Measurements from ENCODE around the gene STK32B. TPM values are rescaled to one million over a fixed set of nuclear protein-coding genes. Genes with fewer than 3 reads are reported as not detected.

The STK32B gene
- total RNA-seq, 1 experiment from 2014 or later: not detected

DNA sequence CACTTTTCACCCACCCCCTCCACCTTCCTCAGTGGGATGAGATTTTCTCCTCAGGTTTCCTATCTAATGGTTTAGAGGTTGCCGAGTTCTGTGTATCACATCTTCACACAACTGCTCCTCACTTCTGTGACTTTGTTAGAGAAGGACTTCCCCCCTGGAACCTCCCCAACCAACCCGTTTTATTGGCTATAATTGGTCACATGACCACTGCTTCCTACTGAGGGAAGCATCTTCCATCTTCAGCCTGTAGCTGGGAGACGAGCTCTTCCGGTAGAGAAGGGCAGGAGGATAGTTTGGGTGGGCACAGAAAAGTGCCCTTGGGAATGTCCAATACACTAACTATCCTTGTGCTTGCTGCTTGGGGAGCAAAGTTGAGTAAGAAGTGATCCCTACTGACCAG is 90.5 kb downstream of the STK32B start:
- Mint-ChIP-seq H3K27me3 (ENCODE audit: unreplicated experiment) (no peaks in the 10 kb centered on the region), H3K36me3 (ENCODE audit: insufficient read depth, unreplicated experiment) (no peaks in the 10 kb centered on the region), H3K4me3 (ENCODE audit: low read depth, unreplicated experiment) (no peak overlapping the region), H3K4me1 (ENCODE audit: low read depth, unreplicated experiment) (no peaks in the 10 kb centered on the region), H3K27ac (ENCODE audit: unreplicated experiment) (no peak overlapping the region), H3K9me3 (ENCODE audit: low read depth, unreplicated experiment) (peaks cover 18% of the 10 kb centered on the region)
- no TSS peak for BruUV-seq (replicated peaks)
- CTCF ChIA-PET: no interaction called here
- intact Hi-C loops (cut with micrococcal nuclease; ENCODE audit: unreplicated experiment): no loop called here
- TF ChIP-seq CTCF (IDR thresholded peaks at IDR 0.05; ENCODE audit: unreplicated experiment): no peak
- DNase-seq: no peak

DNA sequence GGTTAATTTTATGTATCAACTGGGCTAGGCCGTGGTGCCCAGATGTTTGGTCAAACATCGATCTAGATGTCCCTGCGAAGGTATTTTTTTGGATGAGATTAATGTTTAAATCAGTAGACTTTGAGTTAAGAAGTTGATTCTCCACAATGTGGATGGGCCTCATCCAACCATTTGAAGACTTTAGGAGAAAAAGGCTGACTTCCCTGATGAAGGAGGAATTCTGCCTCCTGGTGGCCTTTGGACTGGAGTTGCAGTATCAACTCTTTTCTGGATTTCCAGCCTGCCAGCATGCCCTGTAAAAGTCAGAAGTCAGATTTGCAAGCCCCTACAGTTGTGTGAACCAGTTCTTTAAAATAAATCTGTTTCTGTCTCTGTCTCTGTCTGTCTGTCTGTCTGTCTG is 91.4 kb downstream of the STK32B start:
- CTCF ChIA-PET: no interaction called here
- intact Hi-C loops (cut with micrococcal nuclease; ENCODE audit: unreplicated experiment): no loop called here
- no TSS peak for BruUV-seq (replicated peaks)
- DNase-seq: no peak
- TF ChIP-seq CTCF (IDR thresholded peaks at IDR 0.05; ENCODE audit: unreplicated experiment): no peak
- Mint-ChIP-seq H3K27me3 (ENCODE audit: unreplicated experiment) (no peaks in the 10 kb centered on the region), H3K27ac (ENCODE audit: unreplicated experiment) (no peak overlapping the region), H3K9me3 (ENCODE audit: low read depth, unreplicated experiment) (peaks cover 18% of the 10 kb centered on the region), H3K4me3 (ENCODE audit: low read depth, unreplicated experiment) (no peak overlapping the region), H3K4me1 (ENCODE audit: low read depth, unreplicated experiment) (no peaks in the 10 kb centered on the region), H3K36me3 (ENCODE audit: insufficient read depth, unreplicated experiment) (no peaks in the 10 kb centered on the region)

DNA sequence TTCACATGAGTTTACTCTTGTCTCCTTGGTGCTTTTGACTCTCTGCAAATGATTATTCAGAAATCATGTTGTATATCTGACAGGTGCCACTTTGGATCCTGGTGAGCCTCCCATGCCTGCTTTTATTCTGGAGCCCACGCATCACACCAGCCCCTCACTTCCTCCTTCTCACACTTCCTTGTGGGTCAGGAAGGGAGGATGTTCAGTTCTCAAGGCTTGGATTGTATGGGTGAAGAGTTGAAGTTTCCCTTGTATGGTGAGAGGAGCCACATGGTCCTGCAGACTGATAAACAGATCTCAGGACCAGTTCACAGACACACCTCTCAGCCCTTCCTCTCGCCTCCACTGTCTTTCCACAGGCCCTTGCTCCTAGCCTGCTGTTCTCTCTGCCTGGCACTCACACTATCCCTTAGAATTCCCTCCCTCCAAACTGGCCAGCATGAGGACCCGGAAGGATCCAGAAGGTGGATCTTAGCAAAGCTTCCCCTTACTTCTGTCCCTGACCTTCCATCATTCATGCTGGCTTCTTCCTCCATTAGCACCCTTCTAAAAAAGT is 92.1 kb downstream of the STK32B start:
- Mint-ChIP-seq H3K4me1 (ENCODE audit: low read depth, unreplicated experiment) (no peaks in the 10 kb centered on the region), H3K4me3 (ENCODE audit: low read depth, unreplicated experiment) (no peak overlapping the region), H3K27ac (ENCODE audit: unreplicated experiment) (no peak overlapping the region), H3K9me3 (ENCODE audit: low read depth, unreplicated experiment) (peaks cover 16% of the 10 kb centered on the region), H3K36me3 (ENCODE audit: insufficient read depth, unreplicated experiment) (no peaks in the 10 kb centered on the region), H3K27me3 (ENCODE audit: unreplicated experiment) (no peaks in the 10 kb centered on the region)
- TF ChIP-seq CTCF (IDR thresholded peaks at IDR 0.05; ENCODE audit: unreplicated experiment): no peak
- intact Hi-C loops (cut with micrococcal nuclease; ENCODE audit: unreplicated experiment): no loop called here
- BruUV-seq (replicated peaks): no TSS peak
- no peak for DNase-seq
- CTCF ChIA-PET: no interaction called here

DNA sequence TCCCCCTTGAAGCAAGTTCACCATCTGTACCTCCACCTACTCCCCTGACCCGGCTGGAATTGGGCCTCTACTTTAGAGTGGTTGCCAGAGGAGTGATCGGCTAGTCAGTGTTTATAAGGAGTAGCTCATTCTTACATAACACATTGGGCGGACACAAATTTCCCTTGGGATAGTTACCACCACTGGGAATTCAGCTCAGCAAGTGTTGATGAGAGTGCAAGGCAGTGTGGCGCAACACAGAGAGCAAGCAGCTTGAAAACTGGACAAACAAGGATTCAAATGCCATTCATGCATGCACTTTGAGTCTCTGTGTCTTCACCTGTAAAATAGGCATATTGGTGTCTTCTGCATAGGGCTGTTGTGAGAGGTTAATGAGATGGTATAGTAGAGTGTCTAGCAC is 92.7 kb downstream of the STK32B start:
- intact Hi-C loops (cut with micrococcal nuclease; ENCODE audit: unreplicated experiment): no loop called here
- no peak for TF ChIP-seq CTCF (IDR thresholded peaks at IDR 0.05; ENCODE audit: unreplicated experiment)
- Mint-ChIP-seq H3K36me3 (ENCODE audit: insufficient read depth, unreplicated experiment) (no peaks in the 10 kb centered on the region), H3K4me3 (ENCODE audit: low read depth, unreplicated experiment) (no peak overlapping the region), H3K9me3 (ENCODE audit: low read depth, unreplicated experiment) (peaks cover 13% of the 10 kb centered on the region), H3K4me1 (ENCODE audit: low read depth, unreplicated experiment) (no peaks in the 10 kb centered on the region), H3K27ac (ENCODE audit: unreplicated experiment) (no peak overlapping the region), H3K27me3 (ENCODE audit: unreplicated experiment) (no peaks in the 10 kb centered on the region)
- no TSS peak for BruUV-seq (replicated peaks)
- DNase-seq: no peak
- CTCF ChIA-PET: no interaction called here
